Neural progenitor cell (in vitro differentiated cells): ENCODE data around the gene SLC17A2. TPM values are rescaled to one million over a fixed set of nuclear protein-coding genes. Genes with fewer than 3 reads are reported as not detected.

Experiments used
- DNase-seq: peaks from one replicate; pipeline ENCODE4 v3.0.0-alpha.2; 2016; ENCODE audit warnings: low spot score
- H2AFZ ChIP-seq: fragments of 200-600 bp; sonication (generic); replicated peaks from 2 replicates; pipeline ENCODE4 v1.6.1; 2016; ENCODE audit warnings: antibody characterized with exemption
- H3F3A ChIP-seq: fragments of 200-600 bp; sonication (generic); 2 replicates; pipeline ENCODE4 v1.6.1; 2016; ENCODE audit warnings: antibody characterized with exemption, low read depth
- H3K27ac ChIP-seq: fragments of 200-600 bp; sonication (generic); 2 replicates; pipeline ENCODE4 v1.5.1; 2016; ENCODE audit warnings: mild to moderate bottlenecking
- H3K27me3 ChIP-seq: fragments of 200-600 bp; sonication (generic); 2 replicates; pipeline ENCODE4 v1.6.1; 2016; ENCODE audit warnings: mild to moderate bottlenecking, moderate library complexity
- H3K36me3 ChIP-seq: fragments of 200-600 bp; sonication (generic); 2 replicates; pipeline ENCODE4 v1.5.1; 2016
- H3K4me1 ChIP-seq: fragments of 200-600 bp; sonication (generic); 2 replicates; pipeline ENCODE4 v1.6.1; 2016; ENCODE audit warnings: mixed run types
- H3K4me2 ChIP-seq: fragments of 200-600 bp; sonication (generic); 2 replicates; pipeline ENCODE4 v1.6.1; 2016
- H3K4me3 ChIP-seq: fragments of 200-600 bp; sonication (generic); 2 replicates; pipeline ENCODE4 v1.5.1; 2016
- H3K79me2 ChIP-seq: fragments of 200-600 bp; sonication (generic); 2 replicates; pipeline ENCODE4 v1.6.1; 2016; ENCODE audit warnings: low read depth
- H3K9ac ChIP-seq: fragments of 200-600 bp; sonication (generic); 2 replicates; pipeline ENCODE4 v1.6.1; 2016
- H3K9me3 ChIP-seq: fragments of 200-600 bp; sonication (generic); 2 replicates; pipeline ENCODE4 v1.5.1; 2016; ENCODE audit warnings: low read depth
- H4K20me1 ChIP-seq: fragments of 200-600 bp; sonication (generic); 2 replicates; pipeline ENCODE4 v1.6.1; 2016; ENCODE audit warnings: low read depth
- H3K27ac Mint-ChIP-seq: 3 replicates; pipeline ENCODE4 v1.8.0; 2021; ENCODE audit warnings: mixed read lengths
- H3K27me3 Mint-ChIP-seq: 2 replicates; pipeline ENCODE4 v1.8.0; 2022; ENCODE audit warnings: low read depth, mild to moderate bottlenecking, inconsistent platforms, moderate library complexity, mixed read lengths; ENCODE audit not compliant: insufficient read depth
- H3K36me3 Mint-ChIP-seq: 3 replicates; pipeline ENCODE4 v1.8.0; 2021; ENCODE audit warnings: mixed read lengths
- H3K4me1 Mint-ChIP-seq: 3 replicates; pipeline ENCODE4 v1.8.0; 2021; ENCODE audit warnings: mixed read lengths
- H3K4me3 Mint-ChIP-seq: 3 replicates; pipeline ENCODE4 v1.8.0; 2021; ENCODE audit warnings: mild to moderate bottlenecking, moderate library complexity, mixed read lengths
- H3K9me3 Mint-ChIP-seq: 3 replicates; pipeline ENCODE4 v1.8.0; 2020; ENCODE audit warnings: mixed read lengths
- CTCF ChIP-seq: fragments of 200-600 bp; sonication (generic); IDR thresholded peaks from 2 replicates; pipeline ENCODE4 v1.5.1; 2017; ENCODE audit warnings: antibody characterized with exemption, mild to moderate bottlenecking
- EZH2 ChIP-seq: fragments of 200-600 bp; sonication (generic); IDR thresholded peaks from 2 replicates; pipeline ENCODE4 v1.6.1; 2017; ENCODE audit warnings: antibody characterized with exemption, mild to moderate bottlenecking, moderate library complexity
- EZH2phosphoT487 ChIP-seq: fragments of 200-600 bp; sonication (generic); IDR thresholded peaks from 2 replicates; pipeline ENCODE4 v1.6.1; 2017; ENCODE audit warnings: antibody characterized with exemption
- total RNA-seq: library from RNA; depleted of rRNA; stranded (reverse); fragments of >200 nt; gene quantifications from 2 replicates; pipeline ENCODE4 v1.2.3, GENCODE V29; 2015; ENCODE audit warnings: low replicate concordance

SLC17A2 gene
- total RNA-seq, 1 donor from 2014 or later = not detected

GRCh38 chr6:25928562-25929324 is 1.7 kb downstream of the SLC17A2 start:
- Histone ChIP-seq H3K4me3 (no peak overlapping the region), H3K4me2 (no peak overlapping the region), H3K4me1 (no peaks in the 10 kb centered on the region), H2AFZ (no peak overlapping the region), H3K27me3 (no peaks in the 10 kb centered on the region), H3F3A (no peaks in the 10 kb centered on the region), H4K20me1 (no peaks in the 10 kb centered on the region), H3K9ac (no peak overlapping the region), H3K9me3 (no peaks in the 10 kb centered on the region), H3K79me2 (no peaks in the 10 kb centered on the region), H3K27ac (no peak overlapping the region), H3K36me3 (no peaks in the 10 kb centered on the region)
- Mint-ChIP-seq H3K9me3 (no peaks in the 10 kb centered on the region), H3K4me3 (no peak overlapping the region), H3K4me1 (no peaks in the 10 kb centered on the region), H3K27me3 (no peaks in the 10 kb centered on the region), H3K36me3 (no peaks in the 10 kb centered on the region), H3K27ac (no peak overlapping the region)
- TF ChIP-seq EZH2 (no peak), EZH2phosphoT487 (no peak), CTCF (no peak)
- no peak for DNase-seq

GRCh38 chr6:25927756-25928216 is 2.7 kb downstream of the SLC17A2 start:
- Histone ChIP-seq H3K9ac (no peak overlapping the region), H3F3A (no peaks in the 10 kb centered on the region), H3K79me2 (no peaks in the 10 kb centered on the region), H4K20me1 (no peaks in the 10 kb centered on the region), H3K27ac (no peak overlapping the region), H3K4me1 (no peaks in the 10 kb centered on the region), H3K4me3 (no peak overlapping the region), H3K9me3 (no peaks in the 10 kb centered on the region), H3K4me2 (no peak overlapping the region), H3K36me3 (no peaks in the 10 kb centered on the region), H3K27me3 (no peaks in the 10 kb centered on the region), H2AFZ (no peak overlapping the region)
- Mint-ChIP-seq H3K4me3 (no peak overlapping the region), H3K27me3 (no peaks in the 10 kb centered on the region), H3K9me3 (no peaks in the 10 kb centered on the region), H3K36me3 (no peaks in the 10 kb centered on the region), H3K27ac (no peak overlapping the region), H3K4me1 (no peaks in the 10 kb centered on the region)
- no peak for DNase-seq
- no peak for TF ChIP-seq CTCF
- no peak for TF ChIP-seq EZH2
- TF ChIP-seq EZH2phosphoT487 = no peak

GRCh38 chr6:25927178-25927577 is 3.3 kb downstream of the SLC17A2 start:
- H2AFZ ChIP-seq = no peak overlapping the region
- H3K9ac ChIP-seq = no peak overlapping the region
- no peaks in the 10 kb centered on the region for H3K4me1 Mint-ChIP-seq
- no peaks in the 10 kb centered on the region for H3K27me3 Mint-ChIP-seq
- H3K4me1 ChIP-seq = no peaks in the 10 kb centered on the region
- no peak overlapping the region for H3K27ac Mint-ChIP-seq
- DNase-seq = no peak
- H3K4me3 ChIP-seq = no peak overlapping the region
- H3K27ac ChIP-seq = no peak overlapping the region
- H3K4me3 Mint-ChIP-seq = no peak overlapping the region
- no peaks in the 10 kb centered on the region for H3K79me2 ChIP-seq
- H3F3A ChIP-seq = no peaks in the 10 kb centered on the region
- H3K27me3 ChIP-seq = no peaks in the 10 kb centered on the region
- TF ChIP-seq EZH2 (no peak), CTCF (no peak)
- no peaks in the 10 kb centered on the region for H3K36me3 ChIP-seq
- no peaks in the 10 kb centered on the region for H3K9me3 ChIP-seq
- H4K20me1 ChIP-seq = no peaks in the 10 kb centered on the region
- H3K9me3 Mint-ChIP-seq = no peaks in the 10 kb centered on the region
- no peak overlapping the region for H3K4me2 ChIP-seq
- no peaks in the 10 kb centered on the region for H3K36me3 Mint-ChIP-seq
